Tibial nerve (tissue), 4 donors: ENCODE results near the gene CYP4F11. TPM values are rescaled to one million over a fixed set of nuclear protein-coding genes. Genes with fewer than 3 reads are reported as not detected.

Source experiments
- DNase-seq, 2 donors: peaks; one replicate each; pipeline ENCODE4 v3.0.0-alpha.2; 2019; ENCODE audit warnings: low spot score in 2 of 2
- H3K27ac ChIP-seq, 4 donors: fragments of 200-600 bp; sonication (generic) in 3 of 4; one replicate each; pipeline ENCODE4 v1.5.1; 2017 to 2019; ENCODE audit warnings: mild to moderate bottlenecking in 1 of 4
- H3K27me3 ChIP-seq, 2 donors: fragments of 200-600 bp; sonication (generic) in 1 of 2; one replicate each; pipeline versions ENCODE4 v1.5.1 to v1.6.0; 2017 to 2019
- H3K36me3 ChIP-seq, 3 donors: fragments of 200-600 bp; sonication (generic); one replicate each; pipeline ENCODE4 v1.5.1; 2018 to 2019
- H3K4me1 ChIP-seq, 4 donors: fragments of 200-600 bp; sonication (generic) in 3 of 4; one replicate each; pipeline ENCODE4 v1.5.1; 2017 to 2019
- H3K4me3 ChIP-seq, 4 donors: fragments of 200-600 bp; sonication (generic) in 3 of 4; one replicate each; pipeline ENCODE4 v1.5.1; 2017 to 2019; ENCODE audit warnings: mild to moderate bottlenecking in 1 of 4, moderate library complexity in 1 of 4
- H3K9me3 ChIP-seq, 4 donors: fragments of 200-600 bp; sonication (generic) in 3 of 4; one replicate each; pipeline ENCODE4 v1.5.1; 2017 to 2019
- CTCF ChIP-seq, 5 experiments: fragments of 200-600 bp in 3 of 5; fragments of 450-650 bp in 2 of 5; sonication (generic) in 3 of 5; IDR thresholded peaks; one replicate each; pipeline ENCODE4 v1.5.1; 2016 to 2019; ENCODE audit warnings: antibody characterized with exemption in 5 of 5, mild to moderate bottlenecking in 3 of 5, moderate library complexity in 2 of 5
- EP300 ChIP-seq, 2 donors: sonication (generic); formaldehyde crosslinking; IDR thresholded peaks; one replicate each; pipeline ENCODE4 v1.6.1; 2017; ENCODE audit warnings: antibody characterized with exemption in 2 of 2, mild to moderate bottlenecking in 1 of 2
- POLR2A ChIP-seq, 2 donors: fragments of 450-650 bp; IDR thresholded peaks; one replicate each; pipeline ENCODE4 v1.6.1; 2017; ENCODE audit warnings: antibody characterized with exemption in 2 of 2, mild to moderate bottlenecking in 2 of 2, moderate library complexity in 2 of 2
- WGBS, 2 donors: methylation state at CpG; one replicate each; pipeline ENCODE4 v1.1.5; 2018; 5-methylcytosine and 5-hydroxymethylcytosine counted together
- small RNA-seq: library from RNA; depleted of rRNA; stranded (forward); fragments of <200 nt; gene quantifications from one replicate; pipeline ENCODE3, GENCODE V24; 2016
- total RNA-seq, 4 donors: library from RNA; depleted of rRNA; stranded (reverse); fragments of >200 nt; gene quantifications; one replicate each; pipeline ENCODE4 v1.1.0, GENCODE V29; 2016

CYP4F11 gene
- total RNA-seq, 4 donors from 2014 or later = 2.5 to 3.3 (median 3.1) TPM; not detected in 1

- Histone ChIP-seq H3K27me3 (peaks cover 0 to 11% of the 10 kb centered on the region in 2 donors), H3K4me3 (no peak overlapping the region), H3K4me1 (peaks cover 0 to 5% (median 0%) of the 10 kb centered on the region in 4 donors), H3K27ac (no peak overlapping the region), H3K36me3 (no peaks in the 10 kb centered on the region), H3K9me3 (no peaks in the 10 kb centered on the region)
- TF ChIP-seq EP300 (IDR thresholded peaks at IDR 0.05) (no peak), POLR2A (IDR thresholded peaks at IDR 0.05) (no peak), CTCF (IDR thresholded peaks at IDR 0.05) (no peak)
- 45 to 55% methylated on average over 5 of the region's 5 CpGs for WGBS, 2 donors
- DNase-seq = no peak
Observed at GRCh38 chr19:15866636-15867035, 67.7 kb downstream of the CYP4F11 start.

GRCh38 chr19:15864824-15865223 lies 69.5 kb downstream of the CYP4F11 start:
- Histone ChIP-seq H3K4me1 (peaks cover 0 to 5% (median 0%) of the 10 kb centered on the region in 4 donors), H3K36me3 (no peaks in the 10 kb centered on the region), H3K4me3 (no peak overlapping the region), H3K27me3 (peaks cover 0 to 14% of the 10 kb centered on the region in 2 donors), H3K27ac (no peak overlapping the region), H3K9me3 (no peaks in the 10 kb centered on the region)
- TF ChIP-seq CTCF (IDR thresholded peaks at IDR 0.05) = no peak
- TF ChIP-seq EP300 (IDR thresholded peaks at IDR 0.05) = no peak
- TF ChIP-seq POLR2A (IDR thresholded peaks at IDR 0.05) = no peak
- no peak for DNase-seq
- WGBS, 2 donors = 58 to 61% methylated on average over 5 of the region's 5 CpGs

- WGBS, 2 donors = 64 to 73% methylated on average over 8 of the region's 8 CpGs
- H3K36me3 ChIP-seq = no peaks in the 10 kb centered on the region
- no peak for DNase-seq
- peaks cover 0 to 14% of the 10 kb centered on the region in 2 donors for H3K27me3 ChIP-seq
- no peaks in the 10 kb centered on the region for H3K4me1 ChIP-seq
- TF ChIP-seq EP300 (IDR thresholded peaks at IDR 0.05) (no peak), POLR2A (IDR thresholded peaks at IDR 0.05) (no peak), CTCF (IDR thresholded peaks at IDR 0.05) (no peak)
- H3K27ac ChIP-seq = no peak overlapping the region
- H3K4me3 ChIP-seq = no peak overlapping the region
- H3K9me3 ChIP-seq = no peaks in the 10 kb centered on the region
Observed at GRCh38 chr19:15863272-15863671, 71.1 kb downstream of the CYP4F11 start.

- no peaks in the 10 kb centered on the region for H3K36me3 ChIP-seq
- no peaks in the 10 kb centered on the region for H3K9me3 ChIP-seq
- DNase-seq = no peak
- 45 to 47% methylated on average over 7 of the region's 7 CpGs for WGBS, 2 donors
- TF ChIP-seq EP300 (IDR thresholded peaks at IDR 0.05) (no peak), POLR2A (IDR thresholded peaks at IDR 0.05) (no peak)
- H3K4me3 ChIP-seq = no peak overlapping the region
- no peak overlapping the region for H3K27ac ChIP-seq
- H3K4me1 ChIP-seq = no peaks in the 10 kb centered on the region
- peaks cover 0 to 14% of the 10 kb centered on the region in 2 donors for H3K27me3 ChIP-seq
Observed at GRCh38 chr19:15862444-15862843, 71.9 kb downstream of the CYP4F11 start.

Small RNAs within 50 kb of the gene (small RNA-seq; reads per million reads assigned to genes)
- not detected for gene CYP4F36P

Other genes starting within 250 kb of the CYP4F11 start
- gene OR10H2, start 206.5 kb downstream of the CYP4F11 start, total RNA-seq = not detected
- gene OR10H3, start 196.5 kb downstream of the CYP4F11 start, total RNA-seq = not detected
- gene OR10H5, start 146.9 kb downstream of the CYP4F11 start, total RNA-seq = not detected
- gene OR10H1, start 118.9 kb downstream of the CYP4F11 start, total RNA-seq = not detected
- not detected for gene CYP4F2, start 36.5 kb downstream of the CYP4F11 start, total RNA-seq
- not detected for gene OR10H4, start 14.5 kb upstream of the CYP4F11 start, total RNA-seq
- gene TPM4, start 142.0 kb upstream of the CYP4F11 start, total RNA-seq = 100 to 1,000 TPM; 471 to 530 (median 493) TPM
- 10 to 100 TPM; 27.3 to 42.9 (median 36.3) TPM for gene RAB8A, start 177.4 kb upstream of the CYP4F11 start, total RNA-seq
- gene HSH2D, start 209.2 kb upstream of the CYP4F11 start, total RNA-seq = under 1 TPM in 1 of 4 donors, not detected in 3; 0.22 TPM
- gene CIB3, start 239.0 kb upstream of the CYP4F11 start, total RNA-seq = not detected